H9 (cell line): ENCODE results near the gene CMTM4. TPM values are rescaled to one million over a fixed set of nuclear protein-coding genes. Genes with fewer than 3 reads are reported as not detected.

ENCODE experiments used
- DNase-seq: peaks from one replicate; pipeline ENCODE4 v3.0.0-alpha.2; 2017
- H2AFZ ChIP-seq: one replicate; pipeline ENCODE4 v1.6.1; 2013; ENCODE audit warnings: mild to moderate bottlenecking, low read length, control low read depth, moderate library complexity
- H2AK5ac ChIP-seq: 2 replicates; pipeline ENCODE4 v1.6.1; 2013; ENCODE audit warnings: low read length, control low read depth, mixed read lengths; ENCODE audit not compliant: insufficient read length
- H2BK120ac ChIP-seq: one replicate; pipeline ENCODE4 v1.6.1; 2013; ENCODE audit warnings: low read depth, mild to moderate bottlenecking, low read length, control low read depth, inconsistent platforms; ENCODE audit not compliant: poor library complexity, severe bottlenecking
- H2BK12ac ChIP-seq: 2 replicates; pipeline ENCODE4 v1.6.1; 2013; ENCODE audit warnings: low read length, control low read depth, mixed read lengths, low read depth; ENCODE audit not compliant: insufficient read length
- H2BK15ac ChIP-seq: 2 replicates; pipeline ENCODE4 v1.6.1; 2013; ENCODE audit warnings: low read depth, low read length, control low read depth
- H2BK20ac ChIP-seq: one replicate; pipeline ENCODE4 v1.6.1; 2013; ENCODE audit warnings: low read depth, mild to moderate bottlenecking, low read length, control low read depth, inconsistent platforms; ENCODE audit not compliant: poor library complexity, severe bottlenecking
- H2BK5ac ChIP-seq: 2 replicates; pipeline ENCODE4 v1.6.1; 2013; ENCODE audit warnings: low read length, control low read depth, mixed read lengths; ENCODE audit not compliant: insufficient read length
- H3K14ac ChIP-seq: 2 replicates; pipeline ENCODE4 v1.6.1; 2013; ENCODE audit warnings: low read length, control low read depth; ENCODE audit not compliant: insufficient read depth
- H3K18ac ChIP-seq: 2 replicates; pipeline ENCODE4 v1.6.1; 2013; ENCODE audit warnings: low read depth, mild to moderate bottlenecking, mixed read lengths, low read length, control low read depth; ENCODE audit not compliant: insufficient read length
- H3K23ac ChIP-seq: 2 replicates; pipeline ENCODE4 v1.6.1; 2013; ENCODE audit warnings: low read length, control low read depth, mixed read lengths, low read depth; ENCODE audit not compliant: insufficient read length
- H3K23me2 ChIP-seq: 2 replicates; pipeline ENCODE4 v1.6.1; 2013; ENCODE audit warnings: low read depth, mild to moderate bottlenecking, mixed read lengths, low read length, control low read depth; ENCODE audit not compliant: insufficient read length, poor library complexity, severe bottlenecking
- H3K27ac ChIP-seq: 2 replicates; pipeline ENCODE4 v1.5.1; 2013; ENCODE audit warnings: low read length, control low read depth, mixed read lengths, low read depth; ENCODE audit not compliant: insufficient read length
- H3K27me3 ChIP-seq: 2 replicates; pipeline ENCODE4 v1.6.1; 2013; ENCODE audit warnings: low read length, control low read depth, inconsistent platforms; ENCODE audit not compliant: insufficient read depth
- H3K4ac ChIP-seq: 2 replicates; pipeline ENCODE4 v1.6.1; 2013; ENCODE audit warnings: low read depth, mild to moderate bottlenecking, control low read depth, inconsistent platforms, low read length, moderate library complexity
- H3K4me1 ChIP-seq: 2 replicates; pipeline ENCODE4 v1.6.1; 2013; ENCODE audit warnings: low read length, control low read depth, inconsistent platforms; ENCODE audit not compliant: insufficient read depth
- H3K4me2 ChIP-seq: 2 replicates; pipeline ENCODE4 v1.6.1; 2013; ENCODE audit warnings: low read length, control low read depth, mixed read lengths; ENCODE audit not compliant: insufficient read length, insufficient read depth
- H3K56ac ChIP-seq: 2 replicates; pipeline ENCODE4 v1.6.1; 2013; ENCODE audit warnings: low read depth, mild to moderate bottlenecking, mixed read lengths, low read length, control low read depth; ENCODE audit not compliant: insufficient read length
- H3K79me1 ChIP-seq: 2 replicates; pipeline ENCODE4 v1.6.1; 2013; ENCODE audit warnings: low read depth, mild to moderate bottlenecking, moderate library complexity, low read length, control low read depth, inconsistent platforms; ENCODE audit not compliant: insufficient read depth, poor library complexity, severe bottlenecking
- H3K79me2 ChIP-seq: 2 replicates; pipeline ENCODE4 v1.6.1; 2013; ENCODE audit warnings: low read length, control low read depth, inconsistent platforms; ENCODE audit not compliant: insufficient read depth
- H3K9ac ChIP-seq: 2 replicates; pipeline ENCODE4 v1.6.1; 2013; ENCODE audit warnings: low read length, control low read depth, mixed read lengths; ENCODE audit not compliant: insufficient read length; ENCODE audit errors: extremely low read depth
- H3K9me3 ChIP-seq: one replicate; pipeline ENCODE4 v1.6.1; 2013; ENCODE audit warnings: low read depth, low read length, inconsistent platforms; ENCODE audit not compliant: control insufficient read depth
- H3T11ph ChIP-seq: one replicate; pipeline ENCODE4 v1.6.1; 2013; ENCODE audit warnings: mild to moderate bottlenecking, low read length, control low read depth, inconsistent platforms
- H4K20me1 ChIP-seq: one replicate; pipeline ENCODE4 v1.6.1; 2013; ENCODE audit not compliant: control insufficient read depth, insufficient read length, insufficient read depth
- H4K5ac ChIP-seq: 2 replicates; pipeline ENCODE4 v1.6.1; 2013; ENCODE audit warnings: low read depth, mild to moderate bottlenecking, mixed read lengths, low read length, control low read depth; ENCODE audit not compliant: insufficient read length
- H4K8ac ChIP-seq: replicated peaks from 2 replicates; pipeline ENCODE4 v1.6.1; 2013; ENCODE audit warnings: low read length, control low read depth, mixed read lengths, low read depth; ENCODE audit not compliant: insufficient read length
- H4K91ac ChIP-seq: 2 replicates; pipeline ENCODE4 v1.6.1; 2013; ENCODE audit warnings: low read depth, mild to moderate bottlenecking, moderate library complexity, mixed read lengths, low read length, control low read depth; ENCODE audit not compliant: insufficient read length
- H3K27ac Mint-ChIP-seq, 3 experiments: 2 replicates in 2 of 3; 3 replicates in 1 of 3; pipeline ENCODE4 v1.8.0; 2020 to 2021; ENCODE audit warnings: mixed read lengths in 3 of 3, mild to moderate bottlenecking in 1 of 3, moderate library complexity in 1 of 3
- H3K27me3 Mint-ChIP-seq: 2 replicates; pipeline ENCODE4 v1.8.0; 2021; ENCODE audit warnings: low read depth, mild to moderate bottlenecking, moderate library complexity, mixed read lengths
- H3K36me3 Mint-ChIP-seq, 3 experiments: 2 replicates in 2 of 3; 3 replicates in 1 of 3; pipeline ENCODE4 v1.8.0; 2020 to 2021; ENCODE audit warnings: low read depth in 3 of 3, mixed read lengths in 3 of 3; ENCODE audit not compliant: insufficient read depth in 1 of 3
- H3K4me1 Mint-ChIP-seq, 2 experiments: 2 replicates each; pipeline ENCODE4 v1.8.0; 2020; ENCODE audit warnings: mixed read lengths in 2 of 2
- H3K4me3 Mint-ChIP-seq, 2 experiments: 2 replicates in 1 of 2; 3 replicates in 1 of 2; pipeline ENCODE4 v1.8.0; 2020 to 2021; ENCODE audit warnings: mild to moderate bottlenecking in 2 of 2, mixed read lengths in 2 of 2, moderate library complexity in 1 of 2
- H3K9me3 Mint-ChIP-seq, 2 experiments: 2 replicates in 1 of 2; 3 replicates in 1 of 2; pipeline ENCODE4 v1.8.0; 2020; ENCODE audit warnings: mild to moderate bottlenecking in 2 of 2, mixed read lengths in 2 of 2, moderate library complexity in 1 of 2
- CTCF ChIP-seq: fragments of 200-600 bp; sonication (generic); conservative IDR thresholded peaks from 3 replicates; pipeline ENCODE4 v1.8.0; 2021; ENCODE audit warnings: antibody characterized with exemption, mild to moderate bottlenecking
- WGBS: extraction: QIAGEN DNeasy Blood & Tissue Kit; methylation state at CpG from one replicate; pipeline ENCODE4 v1.1.7; 2013; ENCODE audit warnings: missing lambda C conversion rate, low lambda C conversion rate, mixed read lengths; ENCODE audit not compliant: insufficient read length; ENCODE audit errors: extremely low coverage; 5-methylcytosine and 5-hydroxymethylcytosine counted together
- total RNA-seq: library from RNA; stranded (reverse); gene quantifications from 2 replicates; pipeline ENCODE4 v1.2.1, GENCODE V29; 2021

Gene CMTM4
- total RNA-seq, 1 experiment from 2014 or later, result 40.5 TPM

- no peak overlapping the region for H3K4me3 Mint-ChIP-seq
These were observed 5.3 kb downstream of the CMTM4 start for GRCh38 chr16:66691234-66691633.

More at GRCh38 chr16:66691234-66691633, 5.3 kb downstream of the CMTM4 start:
- no peak overlapping the region for H2BK120ac ChIP-seq
- no peak for TF ChIP-seq CTCF
- no peak overlapping the region for H2AFZ ChIP-seq
- no peak overlapping the region for H3K18ac ChIP-seq
- H4K91ac ChIP-seq, result no peak overlapping the region
- no peak overlapping the region for H4K8ac ChIP-seq
- H3K9me3 Mint-ChIP-seq, result no peaks in the 10 kb centered on the region; a peak in 1 of 5 replicates
- H3K9ac ChIP-seq, result no peak overlapping the region
- no peak overlapping the region for H3K23ac ChIP-seq
- no peak overlapping the region for H3K4ac ChIP-seq
- H4K20me1 ChIP-seq, result no peaks in the 10 kb centered on the region
- peaks cover 3 to 12% (median 8%) of the 10 kb centered on the region in 3 experiments; a peak in 6 of 7 replicates for H3K36me3 Mint-ChIP-seq
- peaks cover 1% of the 10 kb centered on the region; the same call in 1 of the 2 replicates for H3K79me2 ChIP-seq
- no peak overlapping the region for H2BK15ac ChIP-seq
- H4K5ac ChIP-seq, result no peak overlapping the region
- no peak overlapping the region for H2BK5ac ChIP-seq
- no peak overlapping the region for H2BK12ac ChIP-seq
- no peaks in the 10 kb centered on the region for H3K9me3 ChIP-seq
- peaks cover 2% of the 10 kb centered on the region for H3K4me1 ChIP-seq
- H2AK5ac ChIP-seq, result no peak overlapping the region
- no peak overlapping the region for H3K4me2 ChIP-seq
- no peaks in the 10 kb centered on the region; the same call in 1 of the 2 replicates for H3K27me3 Mint-ChIP-seq
- H3K27me3 ChIP-seq, result no peaks in the 10 kb centered on the region
- no peak overlapping the region for H3K27ac ChIP-seq
- peaks cover 6% of the 10 kb centered on the region for H3K79me1 ChIP-seq
- DNase-seq, result no peak
- H3K56ac ChIP-seq, result no peak overlapping the region
- H3T11ph ChIP-seq, result no peak overlapping the region
- peak overlapping the region in 2 of 3 experiments; percentile 49 to 67; a peak in 2 of 7 replicates for H3K27ac Mint-ChIP-seq
- WGBS, result no CpG with 5 or more reads among the region's 6 CpGs
- no peak overlapping the region for H3K14ac ChIP-seq
- H2BK20ac ChIP-seq, result no peak overlapping the region
- peaks cover 9% of the 10 kb centered on the region for H3K23me2 ChIP-seq
- H3K4me1 Mint-ChIP-seq, result peaks cover 44 to 57% of the 10 kb centered on the region in 2 experiments
